Activated CD4-positive, alpha-beta T cell treated with anti-CD3 and anti-CD28 coated beads, Interleukin-2, amount 10 ng/mL, durations not matched to agents 24 days and 14 days (primary cell): ENCODE data around the gene ANKS1B. TPM values are rescaled to one million over a fixed set of nuclear protein-coding genes. Genes with fewer than 3 reads are reported as not detected.

ENCODE experiments used
- DNase-seq: peaks from one replicate; pipeline ENCODE4 v3.0.0; 2022
- H3K27ac Mint-ChIP-seq: one replicate; pipeline ENCODE4 v1.8.0; 2022; ENCODE audit warnings: mild to moderate bottlenecking, mixed read lengths
- H3K27me3 Mint-ChIP-seq: one replicate; pipeline ENCODE4 v1.8.0; 2022; ENCODE audit warnings: mixed read lengths
- H3K36me3 Mint-ChIP-seq: one replicate; pipeline ENCODE4 v1.8.0; 2022; ENCODE audit warnings: low read depth, mild to moderate bottlenecking, mixed read lengths
- H3K4me1 Mint-ChIP-seq: one replicate; pipeline ENCODE4 v1.8.0; 2021; ENCODE audit warnings: mixed read lengths
- H3K4me3 Mint-ChIP-seq: one replicate; pipeline ENCODE4 v1.8.0; 2022; ENCODE audit warnings: mild to moderate bottlenecking, moderate library complexity, mixed read lengths
- H3K9me3 Mint-ChIP-seq: one replicate; pipeline ENCODE4 v1.8.0; 2021; ENCODE audit warnings: mixed read lengths
- intact Hi-C: fragments of 100-400 bp; cut with micrococcal nuclease; formaldehyde crosslinking; loops from one replicate; pipeline ENCODE4 v1.15.1; 2023
- total RNA-seq: library from RNA; stranded (reverse); gene quantifications from 2 replicates; pipeline ENCODE4 v1.2.3, GENCODE V29; 2022

The ANKS1B gene
- total RNA-seq, 1 donor from 2014 or later = 1.5 TPM

DNA sequence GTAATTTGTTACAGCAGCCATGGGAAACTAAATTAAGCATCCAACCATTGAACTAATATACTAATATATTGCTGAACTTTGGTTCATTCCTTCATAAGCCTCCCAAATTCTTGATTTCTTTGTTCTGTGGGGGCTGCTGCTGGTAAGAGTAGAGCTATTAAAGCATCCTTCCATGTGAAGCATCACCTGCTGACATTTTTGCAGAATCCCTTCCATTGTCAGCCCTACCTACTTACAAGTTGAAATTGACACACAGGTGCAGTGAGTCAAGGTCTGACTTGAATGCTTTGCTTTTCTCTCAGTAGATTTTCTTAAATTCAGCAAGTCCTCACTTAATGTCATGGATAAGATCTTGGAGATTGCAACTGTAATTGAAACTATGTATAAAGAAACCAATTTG lies 865.3 kb downstream of the ANKS1B start:
- no peaks in the 10 kb centered on the region for H3K27me3 Mint-ChIP-seq
- no peaks in the 10 kb centered on the region for H3K9me3 Mint-ChIP-seq
- no peak for DNase-seq
- intact Hi-C loops = no loop called here
- H3K36me3 Mint-ChIP-seq = no peaks in the 10 kb centered on the region
- no peaks in the 10 kb centered on the region for H3K4me1 Mint-ChIP-seq
- H3K27ac Mint-ChIP-seq = no peak overlapping the region
- no peak overlapping the region for H3K4me3 Mint-ChIP-seq

DNA sequence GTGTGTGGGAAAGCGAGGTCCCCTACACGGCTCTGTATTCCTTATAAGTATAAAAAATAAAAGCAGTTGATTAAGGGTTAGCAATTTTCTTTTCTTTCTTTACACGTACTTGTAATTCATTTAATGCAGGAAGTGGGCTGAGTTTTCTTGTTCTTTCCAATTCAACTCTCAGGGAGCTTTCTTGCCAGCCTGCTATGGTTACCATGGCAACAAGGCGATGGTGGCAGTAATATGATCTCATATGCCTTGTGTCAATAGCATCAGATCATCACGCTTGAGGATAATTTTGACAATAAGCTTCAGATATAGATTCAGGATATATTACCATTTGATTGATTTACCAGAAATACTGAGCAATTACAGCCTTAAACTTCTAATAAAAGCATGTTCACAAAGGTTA lies 873.1 kb downstream of the ANKS1B start:
- H3K27ac Mint-ChIP-seq = no peak overlapping the region
- no peaks in the 10 kb centered on the region for H3K9me3 Mint-ChIP-seq
- no peaks in the 10 kb centered on the region for H3K36me3 Mint-ChIP-seq
- H3K4me1 Mint-ChIP-seq = no peaks in the 10 kb centered on the region
- H3K27me3 Mint-ChIP-seq = no peaks in the 10 kb centered on the region
- intact Hi-C loops = no loop called here
- no peak overlapping the region for H3K4me3 Mint-ChIP-seq
- DNase-seq = no peak

DNA sequence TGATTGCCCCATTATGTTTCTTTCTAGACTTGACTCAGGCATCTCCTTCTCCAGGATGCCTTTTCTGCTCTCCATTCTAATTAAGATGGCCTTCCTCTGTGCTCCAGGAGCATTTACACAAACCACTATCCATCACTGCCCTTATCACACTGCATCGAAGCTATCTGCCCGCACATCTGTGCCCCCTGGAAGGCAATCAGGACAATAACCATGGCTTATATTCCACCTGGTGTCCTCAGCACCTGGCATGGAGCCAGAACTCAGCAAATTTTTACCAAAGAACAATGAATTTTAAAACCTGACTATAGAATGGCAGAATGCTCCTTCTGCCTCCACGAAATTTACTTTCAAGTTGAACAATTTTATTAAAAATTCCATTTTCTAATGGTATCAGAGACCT lies 873.9 kb downstream of the ANKS1B start:
- no peaks in the 10 kb centered on the region for H3K27me3 Mint-ChIP-seq
- H3K36me3 Mint-ChIP-seq = no peaks in the 10 kb centered on the region
- H3K27ac Mint-ChIP-seq = no peak overlapping the region
- no peak overlapping the region for H3K4me3 Mint-ChIP-seq
- intact Hi-C loops = no loop called here
- no peak for DNase-seq
- no peaks in the 10 kb centered on the region for H3K4me1 Mint-ChIP-seq
- no peaks in the 10 kb centered on the region for H3K9me3 Mint-ChIP-seq

DNA sequence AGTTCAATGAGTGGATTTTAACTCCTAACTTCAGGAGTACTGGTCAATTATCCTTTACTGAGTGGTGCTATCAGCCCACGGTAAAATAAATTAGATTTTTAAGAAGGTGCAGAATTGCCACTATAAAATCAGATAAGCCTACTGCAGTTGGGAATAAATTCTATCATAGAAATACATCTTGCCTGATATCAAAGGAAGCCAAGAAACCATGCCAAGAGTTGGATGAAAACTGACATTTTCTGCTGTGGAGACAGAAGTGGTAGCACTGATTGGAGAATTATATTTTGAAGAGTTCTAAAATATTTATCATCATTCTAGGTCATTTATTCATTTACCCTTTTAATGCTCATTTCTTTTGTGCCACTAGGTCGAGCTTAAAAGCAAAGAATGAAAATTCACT lies 874.5 kb downstream of the ANKS1B start:
- H3K27me3 Mint-ChIP-seq = no peaks in the 10 kb centered on the region
- H3K27ac Mint-ChIP-seq = no peak overlapping the region
- H3K4me1 Mint-ChIP-seq = no peaks in the 10 kb centered on the region
- H3K36me3 Mint-ChIP-seq = no peaks in the 10 kb centered on the region
- intact Hi-C loops = no loop called here
- no peak overlapping the region for H3K4me3 Mint-ChIP-seq
- no peak for DNase-seq
- H3K9me3 Mint-ChIP-seq = no peaks in the 10 kb centered on the region

DNA sequence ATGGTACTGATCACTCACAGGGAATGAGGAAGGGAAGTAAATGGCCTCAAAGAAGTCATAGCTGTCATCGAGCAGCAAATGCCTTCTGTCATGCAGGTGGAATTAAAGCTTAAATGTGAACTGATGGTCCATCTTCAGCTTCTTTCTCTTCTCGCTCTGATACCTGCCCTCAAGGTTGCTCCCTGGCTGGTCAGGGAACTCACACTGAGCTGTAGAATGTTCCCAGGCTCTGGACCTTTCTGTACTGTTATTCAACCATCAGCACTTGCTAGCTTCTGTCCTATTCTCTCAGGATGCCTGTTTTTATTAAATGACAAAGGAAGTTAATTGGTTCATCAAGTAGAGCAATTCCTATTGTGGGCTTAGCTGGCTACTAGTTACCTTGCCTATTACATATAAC lies 875.8 kb downstream of the ANKS1B start:
- intact Hi-C loops = no loop called here
- H3K4me1 Mint-ChIP-seq = no peaks in the 10 kb centered on the region

DNA sequence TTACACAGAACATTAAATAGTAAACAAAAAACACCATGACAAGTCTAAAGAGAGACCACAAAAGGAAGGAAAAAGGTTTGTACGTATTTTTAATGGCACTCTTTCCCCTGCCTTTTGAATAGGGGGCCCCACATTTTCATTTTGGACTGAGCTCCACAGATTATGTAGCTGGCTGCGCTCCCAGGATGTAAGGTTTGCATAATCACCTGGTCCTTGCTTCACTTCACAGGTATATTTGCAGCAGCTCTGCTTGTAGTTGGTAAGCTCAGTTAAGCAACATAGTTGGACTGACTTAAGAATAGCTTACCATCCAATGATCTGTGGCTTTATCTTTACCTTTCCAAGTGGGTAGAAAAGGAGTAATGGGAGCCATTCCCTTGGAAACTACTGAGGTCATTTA lies 885.0 kb downstream of the ANKS1B start:
- H3K27me3 Mint-ChIP-seq = no peaks in the 10 kb centered on the region
- H3K27ac Mint-ChIP-seq = no peak overlapping the region
- H3K4me3 Mint-ChIP-seq = no peak overlapping the region
- H3K9me3 Mint-ChIP-seq = no peaks in the 10 kb centered on the region
- intact Hi-C loops = no loop called here
- H3K4me1 Mint-ChIP-seq = no peaks in the 10 kb centered on the region
- no peaks in the 10 kb centered on the region for H3K36me3 Mint-ChIP-seq
- DNase-seq = no peak

More for the DNA sequence above, 875.8 kb downstream of the ANKS1B start:
- Mint-ChIP-seq H3K27me3 (no peaks in the 10 kb centered on the region), H3K27ac (no peak overlapping the region), H3K9me3 (no peaks in the 10 kb centered on the region), H3K4me3 (no peak overlapping the region), H3K36me3 (no peaks in the 10 kb centered on the region)
- DNase-seq = no peak

DNA sequence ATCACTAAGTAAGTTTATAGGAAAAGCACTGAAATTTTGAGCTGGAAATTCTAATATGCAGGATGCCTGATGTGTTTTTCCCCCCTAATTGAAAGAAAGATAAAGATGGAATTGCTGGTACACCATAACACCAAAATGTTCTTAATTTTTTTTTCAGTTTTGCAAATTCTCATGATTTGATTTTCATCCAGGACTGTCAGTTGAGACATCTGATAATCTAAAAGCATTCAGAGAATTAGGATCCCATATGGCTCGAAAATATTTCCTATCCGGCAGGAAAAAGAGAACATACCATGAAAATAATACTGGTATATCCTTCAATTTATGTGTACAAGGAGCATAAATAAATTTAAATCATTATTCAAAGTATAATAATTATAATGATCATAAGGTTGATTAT lies 887.6 kb downstream of the ANKS1B start:
- H3K27me3 Mint-ChIP-seq = no peaks in the 10 kb centered on the region
- H3K4me1 Mint-ChIP-seq = no peaks in the 10 kb centered on the region
- H3K36me3 Mint-ChIP-seq = no peaks in the 10 kb centered on the region
- no peak overlapping the region for H3K27ac Mint-ChIP-seq
- DNase-seq = no peak
- intact Hi-C loops = no loop called here
- no peaks in the 10 kb centered on the region for H3K9me3 Mint-ChIP-seq
- no peak overlapping the region for H3K4me3 Mint-ChIP-seq

DNA sequence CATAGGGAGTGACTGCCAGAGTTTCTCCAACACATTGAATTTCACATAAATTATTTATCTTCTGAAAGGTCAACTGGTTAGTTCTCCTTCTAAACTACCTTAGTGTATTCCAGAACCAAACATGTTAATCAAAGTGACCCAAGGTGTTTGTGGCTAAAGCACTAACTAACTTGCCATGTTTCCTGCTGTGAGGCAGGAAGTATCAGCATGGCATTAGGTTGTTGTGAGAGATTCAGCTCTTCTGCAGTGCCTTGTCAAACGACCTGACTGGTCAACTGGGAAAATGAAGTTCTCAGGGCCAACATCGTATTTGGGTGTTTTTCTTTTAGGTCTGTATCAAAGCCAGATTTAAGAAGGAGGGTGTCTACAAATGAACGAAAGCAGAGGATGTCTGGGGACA lies 891.6 kb downstream of the ANKS1B start:
- H3K36me3 Mint-ChIP-seq = no peaks in the 10 kb centered on the region
- no peaks in the 10 kb centered on the region for H3K27me3 Mint-ChIP-seq
- no peak for DNase-seq
- intact Hi-C loops = no loop called here
- H3K27ac Mint-ChIP-seq = no peak overlapping the region
- H3K4me3 Mint-ChIP-seq = no peak overlapping the region
- H3K4me1 Mint-ChIP-seq = no peaks in the 10 kb centered on the region
- no peaks in the 10 kb centered on the region for H3K9me3 Mint-ChIP-seq

DNA sequence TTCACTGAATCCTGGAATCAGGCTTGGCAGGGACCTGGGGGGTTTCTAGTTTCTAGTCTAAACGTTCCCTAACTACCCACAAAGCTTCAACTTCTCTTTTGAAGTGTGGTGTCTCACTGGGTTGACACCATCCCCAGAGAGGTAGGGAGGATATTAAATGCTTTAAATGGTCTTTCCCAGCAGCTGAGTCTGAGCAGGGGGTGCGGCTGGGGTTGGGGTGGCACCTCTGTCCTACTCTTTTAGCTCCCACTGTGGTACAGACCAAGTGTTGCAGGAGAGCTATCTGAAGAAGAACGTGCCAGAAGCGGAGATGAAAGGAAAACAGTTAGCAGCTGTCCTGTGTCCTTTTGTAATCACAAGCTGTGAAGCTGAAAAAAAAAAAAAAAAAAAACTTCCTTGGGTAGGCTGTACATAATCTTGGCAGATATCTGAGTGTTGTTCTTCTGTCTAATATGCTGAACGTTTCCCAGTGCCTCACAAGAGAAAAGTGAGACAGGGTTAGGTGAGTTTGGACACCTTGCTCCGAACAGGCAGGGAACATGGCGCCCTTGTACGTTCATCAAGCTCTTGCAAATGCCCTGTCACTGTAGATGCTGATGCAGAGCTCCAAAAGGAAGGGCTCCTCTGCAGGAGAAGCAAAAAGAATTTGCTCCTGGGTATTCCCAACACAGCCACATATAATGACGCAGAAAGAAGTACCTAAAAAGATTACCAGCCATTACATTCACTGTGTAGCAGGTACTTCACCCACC lies 892.5 kb downstream of the ANKS1B start:
- Mint-ChIP-seq H3K4me3 (no peak overlapping the region), H3K27me3 (no peaks in the 10 kb centered on the region), H3K9me3 (no peaks in the 10 kb centered on the region), H3K36me3 (no peaks in the 10 kb centered on the region), H3K27ac (no peak overlapping the region), H3K4me1 (no peaks in the 10 kb centered on the region)
- no peak for DNase-seq
- intact Hi-C loops = no loop called here

DNA sequence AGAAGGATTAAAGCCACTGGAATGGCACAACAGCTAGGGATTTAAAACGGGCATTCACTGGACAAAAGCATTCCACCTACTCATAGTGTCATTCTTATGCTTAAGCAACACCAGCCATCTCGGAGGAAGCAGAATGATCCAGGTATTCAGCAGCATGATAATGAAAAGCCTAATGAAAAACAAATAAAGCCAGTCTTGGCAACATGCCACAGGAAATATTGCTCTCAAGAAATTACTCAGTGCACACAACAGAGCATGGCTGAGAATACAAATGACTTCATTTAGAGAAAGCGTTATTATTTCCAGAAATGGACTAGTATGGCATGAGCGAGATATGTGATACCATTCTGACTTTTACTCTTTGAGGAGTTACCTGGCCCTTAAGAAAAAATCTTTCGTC lies 897.5 kb downstream of the ANKS1B start:
- H3K27ac Mint-ChIP-seq = no peak overlapping the region
- H3K9me3 Mint-ChIP-seq = no peaks in the 10 kb centered on the region
- no peaks in the 10 kb centered on the region for H3K4me1 Mint-ChIP-seq
- no peak overlapping the region for H3K4me3 Mint-ChIP-seq
- H3K36me3 Mint-ChIP-seq = no peaks in the 10 kb centered on the region
- DNase-seq = no peak
- H3K27me3 Mint-ChIP-seq = no peaks in the 10 kb centered on the region
- intact Hi-C loops = no loop called here

DNA sequence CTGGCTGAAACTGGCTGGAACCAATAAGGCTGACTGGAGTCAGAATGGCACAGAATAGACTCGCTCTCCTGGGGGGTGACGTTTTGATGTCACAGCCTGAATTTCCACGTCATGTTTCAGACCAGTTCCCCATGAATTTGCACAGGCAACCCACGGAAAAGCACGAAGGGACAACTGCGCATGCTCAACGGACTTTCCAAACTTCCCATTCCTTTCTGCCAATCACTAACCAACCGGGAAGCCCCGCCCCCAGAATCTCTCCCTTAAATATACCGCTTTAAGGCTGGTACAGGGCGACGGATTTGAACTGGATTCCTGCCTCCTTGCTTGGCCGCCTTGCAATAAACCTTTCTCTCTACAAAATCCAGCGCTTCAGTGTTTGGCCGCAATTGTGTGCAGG lies 904.9 kb downstream of the ANKS1B start:
- intact Hi-C loops = no loop called here
- H3K27ac Mint-ChIP-seq = no peak overlapping the region
- H3K27me3 Mint-ChIP-seq = no peaks in the 10 kb centered on the region
- no peak overlapping the region for H3K4me3 Mint-ChIP-seq
- no peak for DNase-seq
- no peaks in the 10 kb centered on the region for H3K9me3 Mint-ChIP-seq
- no peaks in the 10 kb centered on the region for H3K36me3 Mint-ChIP-seq
- H3K4me1 Mint-ChIP-seq = no peaks in the 10 kb centered on the region

DNA sequence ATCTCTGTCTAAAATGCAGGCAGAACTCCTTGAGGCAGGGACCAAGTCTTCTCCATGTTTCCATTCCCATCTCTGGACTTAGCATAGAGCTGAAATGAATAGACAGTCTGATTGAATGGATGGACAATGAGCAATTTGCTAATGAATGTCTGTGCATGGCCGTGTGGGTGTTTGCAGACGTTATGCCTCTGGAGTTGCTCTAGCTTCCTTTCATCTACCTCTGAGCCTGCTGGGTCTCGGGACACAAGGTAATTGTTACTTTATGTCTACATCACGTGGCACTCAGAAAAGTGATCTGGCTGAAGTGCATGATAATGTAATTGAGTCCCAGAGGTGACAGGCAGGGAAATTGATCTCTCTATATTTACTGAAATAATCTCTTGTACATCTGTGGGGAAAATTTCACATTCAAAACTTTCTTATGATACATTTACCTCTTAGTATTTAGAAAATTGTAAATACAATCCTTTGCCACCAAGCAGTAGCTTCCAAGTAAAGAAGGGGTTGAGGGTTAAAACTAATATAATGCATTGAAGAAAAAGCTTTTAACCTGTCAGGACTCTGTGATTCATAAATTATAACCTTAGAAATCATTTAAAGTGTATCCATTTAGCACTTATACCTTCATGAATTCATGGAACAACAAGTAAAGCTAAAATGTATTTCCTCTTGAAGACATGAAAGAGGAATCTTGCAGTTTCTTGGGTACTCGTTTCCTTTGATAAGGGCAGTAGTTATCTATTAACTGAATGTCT lies 915.6 kb downstream of the ANKS1B start:
- no peaks in the 10 kb centered on the region for H3K27me3 Mint-ChIP-seq
- no peak for DNase-seq
- no peaks in the 10 kb centered on the region for H3K4me1 Mint-ChIP-seq
- H3K36me3 Mint-ChIP-seq = no peaks in the 10 kb centered on the region
- H3K4me3 Mint-ChIP-seq = no peak overlapping the region
- no peaks in the 10 kb centered on the region for H3K9me3 Mint-ChIP-seq
- no peak overlapping the region for H3K27ac Mint-ChIP-seq
- intact Hi-C loops = no loop called here

DNA sequence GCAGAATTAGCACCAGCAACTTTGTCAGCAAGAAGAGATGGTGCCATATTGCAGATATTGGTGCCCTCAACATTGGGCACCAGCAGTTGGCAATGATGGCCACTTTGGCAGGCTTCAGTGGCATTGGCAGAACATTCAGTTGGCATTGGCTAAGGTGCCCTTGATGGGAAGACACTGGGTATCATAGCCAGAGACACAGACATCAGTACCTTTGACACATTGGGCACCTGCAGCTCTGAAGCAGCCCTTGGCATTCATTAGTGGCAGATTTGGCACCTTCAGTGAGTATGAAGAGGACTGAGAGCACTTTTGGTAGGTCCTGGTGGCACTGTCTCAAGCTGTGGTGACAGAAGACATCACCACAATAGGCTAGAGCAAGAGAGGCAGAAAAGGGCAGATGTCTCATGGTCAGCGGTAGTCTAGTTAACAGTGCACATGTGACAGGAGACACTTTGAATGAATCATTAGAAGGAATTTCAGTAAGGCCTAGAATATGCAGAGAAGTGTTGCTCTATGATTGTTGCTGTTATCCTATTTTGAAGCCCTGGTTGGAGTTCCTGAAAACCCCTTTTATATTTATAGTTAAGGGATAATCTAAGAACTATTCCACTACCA lies 917.5 kb downstream of the ANKS1B start:
- intact Hi-C loops = no loop called here
- no peaks in the 10 kb centered on the region for H3K9me3 Mint-ChIP-seq
- no peaks in the 10 kb centered on the region for H3K4me1 Mint-ChIP-seq
- DNase-seq = no peak
- no peaks in the 10 kb centered on the region for H3K36me3 Mint-ChIP-seq
- no peak overlapping the region for H3K27ac Mint-ChIP-seq
- H3K27me3 Mint-ChIP-seq = no peaks in the 10 kb centered on the region
- no peak overlapping the region for H3K4me3 Mint-ChIP-seq

DNA sequence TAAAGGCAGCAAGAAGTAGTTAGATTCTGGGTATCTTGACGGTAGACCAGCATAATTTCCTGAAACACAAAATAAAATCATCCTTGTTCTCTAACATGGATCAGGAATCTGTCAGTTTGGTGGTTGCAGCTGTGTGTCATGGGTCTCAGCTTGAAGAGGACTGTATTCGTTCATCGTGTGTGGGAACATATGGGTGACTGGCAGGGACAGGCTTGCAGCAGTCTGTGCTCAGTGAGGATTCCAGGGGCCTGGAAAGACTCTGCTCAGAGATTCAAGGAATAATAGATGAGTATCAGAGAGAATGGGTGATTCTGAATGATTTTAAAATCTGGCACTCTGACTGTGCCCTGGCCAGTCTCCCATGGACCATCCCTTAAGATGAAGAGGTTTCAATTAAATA lies 918.0 kb downstream of the ANKS1B start:
- no peaks in the 10 kb centered on the region for H3K27me3 Mint-ChIP-seq
- no peaks in the 10 kb centered on the region for H3K4me1 Mint-ChIP-seq
- H3K9me3 Mint-ChIP-seq = no peaks in the 10 kb centered on the region
- no peak overlapping the region for H3K27ac Mint-ChIP-seq
- no peak overlapping the region for H3K4me3 Mint-ChIP-seq
- intact Hi-C loops = no loop called here
- DNase-seq = no peak
- no peaks in the 10 kb centered on the region for H3K36me3 Mint-ChIP-seq
